Lung (tissue), 12 donors: ENCODE measurements around the gene SCYL3. TPM values are rescaled to one million over a fixed set of nuclear protein-coding genes. Genes with fewer than 3 reads are reported as not detected.

Source experiments
- ATAC-seq: fragments of 200-7000 bp; cut with Tn5 transposase; one replicate; pipeline ENCODE4 v1.9.1; 2020; ENCODE audit warnings: moderate number of reproducible peaks; ENCODE audit not compliant: insufficient read depth, low FRiP score
- DNase-seq, 3 donors: peaks; one replicate each; pipeline ENCODE4 v3.0.0-alpha.2; 2013 to 2017
- H3K27ac ChIP-seq, 2 donors: one replicate each; pipeline ENCODE4 v1.5.1; 2013; ENCODE audit warnings: mild to moderate bottlenecking in 2 of 2, moderate library complexity in 2 of 2, control low read depth in 1 of 2, inconsistent platforms in 1 of 2, low read depth in 1 of 2, low read length in 1 of 2
- H3K27me3 ChIP-seq, 3 donors: one replicate each; pipeline ENCODE4 v1.5.1; 2013; ENCODE audit warnings: low read length in 2 of 3; ENCODE audit not compliant: control insufficient read depth in 3 of 3, insufficient read depth in 3 of 3
- H3K36me3 ChIP-seq, 4 donors: one replicate each; pipeline ENCODE4 v1.5.1; 2013; ENCODE audit warnings: low read length in 4 of 4, mild to moderate bottlenecking in 1 of 4, moderate library complexity in 1 of 4; ENCODE audit not compliant: control insufficient read depth in 4 of 4, insufficient read depth in 4 of 4
- H3K4me1 ChIP-seq, 5 donors: one replicate each; pipeline ENCODE4 v1.5.1; 2013; ENCODE audit warnings: low read length in 5 of 5, mild to moderate bottlenecking in 2 of 5, moderate library complexity in 1 of 5; ENCODE audit not compliant: control insufficient read depth in 5 of 5, insufficient read depth in 5 of 5
- H3K4me3 ChIP-seq: one replicate; pipeline ENCODE4 v1.5.1; 2013; ENCODE audit warnings: mild to moderate bottlenecking, control low read depth, moderate library complexity
- H3K9ac ChIP-seq, 2 donors: one replicate each; pipeline ENCODE4 v1.5.1; 2013; ENCODE audit warnings: low read length in 2 of 2, control low read depth in 1 of 2; ENCODE audit not compliant: insufficient read depth in 1 of 2
- H3K9me3 ChIP-seq, 4 donors: one replicate each; pipeline ENCODE4 v1.5.1; 2013; ENCODE audit warnings: low read length in 3 of 4, mild to moderate bottlenecking in 1 of 4, moderate library complexity in 1 of 4; ENCODE audit not compliant: control insufficient read depth in 4 of 4, insufficient read depth in 3 of 4
- WGBS, 2 donors: extraction: QIAGEN DNeasy Blood & Tissue Kit; methylation state at CpG; one replicate each; pipeline ENCODE4 v1.1.7; 2013; 5-methylcytosine and 5-hydroxymethylcytosine counted together
- polyA plus RNA-seq, 2 donors: library from polyadenylated mRNA; stranded (reverse); fragments of 200-250 nt; gene quantifications; one replicate each; pipeline ENCODE4 v1.2.1, GENCODE V29; 2013
- total RNA-seq, 2 donors: library from RNA; depleted of rRNA in 1 of 2; stranded (reverse); fragments of >200 nt in 1 of 2; gene quantifications; one replicate each; pipeline ENCODE4 v1.2.1, GENCODE V29; 2014 to 2021
- TF ChIP-seq, protein P1 (sequence below): IDR thresholded peaks from 2 replicates; pipeline ENCODE4 v1.5.1; 2012; ENCODE audit warnings: mild to moderate bottlenecking; ENCODE audit errors: control extremely low read depth, extremely low read depth
- donor health status: control.
- donor health status: control.
- donor health status: Bipolar disorder and iron deficiency.
- donor health status: healthy.
- donor health status: DM: yes; HTN: yes; CAD: no.

Gene SCYL3
- total and polyA plus RNA-seq, 4 donors: 3.8 to 16.0 (median 7.6) TPM

DNA sequence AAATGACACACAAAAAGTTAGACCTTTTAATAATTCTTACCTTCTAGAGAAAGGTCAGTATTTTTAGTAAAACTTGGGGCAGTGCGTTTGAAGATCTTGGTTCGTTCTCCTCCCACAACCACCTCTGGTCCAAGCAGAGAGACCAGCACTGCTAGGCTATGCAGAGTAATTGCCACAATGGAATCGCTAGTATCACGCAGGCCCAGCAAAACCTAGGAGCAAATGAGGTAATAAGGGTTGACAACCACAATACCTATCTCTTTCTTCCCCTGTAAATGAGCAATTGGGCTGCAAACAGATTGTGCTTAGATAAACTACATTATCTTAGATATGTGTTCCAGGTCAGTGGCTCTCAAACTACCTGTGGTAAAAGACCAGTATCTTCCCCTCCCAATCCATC is 34.7 kb downstream of the SCYL3 start:
- no peak overlapping the region for H3K9ac ChIP-seq
- no peak overlapping the region for H3K27ac ChIP-seq
- ATAC-seq: no peak
- no peaks in the 10 kb centered on the region for H3K27me3 ChIP-seq
- DNase-seq: no peak
- no peaks in the 10 kb centered on the region for H3K9me3 ChIP-seq
- 95 to 98% methylated on average over 4 of the region's 4 CpGs for WGBS, 2 donors
- H3K4me1 ChIP-seq: no peaks in the 10 kb centered on the region
- H3K36me3 ChIP-seq: peaks cover 16 to 51% (median 32%) of the 10 kb centered on the region in 4 donors
- H3K4me3 ChIP-seq: no peak overlapping the region
- TF ChIP-seq, protein P1, sequence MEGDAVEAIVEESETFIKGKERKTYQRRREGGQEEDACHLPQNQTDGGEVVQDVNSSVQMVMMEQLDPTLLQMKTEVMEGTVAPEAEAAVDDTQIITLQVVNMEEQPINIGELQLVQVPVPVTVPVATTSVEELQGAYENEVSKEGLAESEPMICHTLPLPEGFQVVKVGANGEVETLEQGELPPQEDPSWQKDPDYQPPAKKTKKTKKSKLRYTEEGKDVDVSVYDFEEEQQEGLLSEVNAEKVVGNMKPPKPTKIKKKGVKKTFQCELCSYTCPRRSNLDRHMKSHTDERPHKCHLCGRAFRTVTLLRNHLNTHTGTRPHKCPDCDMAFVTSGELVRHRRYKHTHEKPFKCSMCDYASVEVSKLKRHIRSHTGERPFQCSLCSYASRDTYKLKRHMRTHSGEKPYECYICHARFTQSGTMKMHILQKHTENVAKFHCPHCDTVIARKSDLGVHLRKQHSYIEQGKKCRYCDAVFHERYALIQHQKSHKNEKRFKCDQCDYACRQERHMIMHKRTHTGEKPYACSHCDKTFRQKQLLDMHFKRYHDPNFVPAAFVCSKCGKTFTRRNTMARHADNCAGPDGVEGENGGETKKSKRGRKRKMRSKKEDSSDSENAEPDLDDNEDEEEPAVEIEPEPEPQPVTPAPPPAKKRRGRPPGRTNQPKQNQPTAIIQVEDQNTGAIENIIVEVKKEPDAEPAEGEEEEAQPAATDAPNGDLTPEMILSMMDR: no peak

DNA sequence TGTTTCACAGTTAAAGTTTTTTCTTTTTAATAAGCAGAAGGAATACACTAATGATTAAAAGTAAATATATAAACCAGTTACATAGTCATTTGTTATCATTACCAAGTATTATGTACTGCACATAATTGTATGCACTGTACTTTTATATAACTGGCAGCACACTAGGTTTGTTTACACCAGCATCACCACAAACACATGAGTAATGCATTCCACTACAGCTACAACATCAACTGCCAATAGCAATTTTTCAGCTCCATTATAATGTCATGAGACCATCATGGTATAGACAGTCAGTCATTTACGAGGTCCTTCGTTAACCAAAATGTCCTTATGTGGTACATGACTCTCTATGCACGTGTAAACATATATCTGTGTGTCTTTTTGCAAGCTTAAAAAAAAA is 35.2 kb downstream of the SCYL3 start:
- H3K9ac ChIP-seq: no peak overlapping the region
- no peak for DNase-seq
- H3K4me3 ChIP-seq: no peak overlapping the region
- H3K9me3 ChIP-seq: no peaks in the 10 kb centered on the region
- WGBS, 2 donors: 93 to 96% methylated on average over 3 of the region's 3 CpGs
- no peak for ATAC-seq
- TF ChIP-seq, protein P1: no peak
- H3K27me3 ChIP-seq: no peaks in the 10 kb centered on the region
- no peaks in the 10 kb centered on the region for H3K4me1 ChIP-seq
- no peak overlapping the region for H3K27ac ChIP-seq
- H3K36me3 ChIP-seq: peaks cover 20 to 54% (median 32%) of the 10 kb centered on the region in 4 donors

DNA sequence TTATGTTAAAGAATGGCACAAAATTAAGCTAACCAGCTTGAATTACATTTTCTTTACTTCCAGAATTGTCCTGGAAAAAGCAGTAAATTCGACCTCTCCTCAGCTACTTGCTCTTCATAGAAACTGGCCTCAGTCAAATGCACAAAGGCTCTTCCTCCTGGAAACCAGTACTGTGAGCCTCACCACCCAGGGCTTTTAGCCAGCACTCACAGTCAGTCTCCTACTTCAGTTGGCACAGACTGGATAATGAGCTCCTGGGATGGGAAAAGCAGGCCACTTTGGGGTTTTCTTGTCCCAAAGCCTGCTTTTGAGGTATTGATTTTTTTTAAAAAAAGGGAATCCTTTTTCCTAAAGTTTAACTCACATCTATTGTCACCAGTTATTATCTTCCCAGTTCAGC is 40.4 kb downstream of the SCYL3 start:
- Histone ChIP-seq H3K27me3 (no peaks in the 10 kb centered on the region), H3K36me3 (peaks cover 17 to 45% (median 25%) of the 10 kb centered on the region in 4 donors), H3K9ac (no peak overlapping the region), H3K27ac (no peak overlapping the region), H3K4me3 (no peak overlapping the region), H3K4me1 (no peaks in the 10 kb centered on the region), H3K9me3 (no peaks in the 10 kb centered on the region)
- DNase-seq: no peak
- WGBS, 2 donors: 87 to 93% methylated on average over 1 of the region's 1 CpG
- ATAC-seq: no peak
- TF ChIP-seq, protein P1: no peak

DNA sequence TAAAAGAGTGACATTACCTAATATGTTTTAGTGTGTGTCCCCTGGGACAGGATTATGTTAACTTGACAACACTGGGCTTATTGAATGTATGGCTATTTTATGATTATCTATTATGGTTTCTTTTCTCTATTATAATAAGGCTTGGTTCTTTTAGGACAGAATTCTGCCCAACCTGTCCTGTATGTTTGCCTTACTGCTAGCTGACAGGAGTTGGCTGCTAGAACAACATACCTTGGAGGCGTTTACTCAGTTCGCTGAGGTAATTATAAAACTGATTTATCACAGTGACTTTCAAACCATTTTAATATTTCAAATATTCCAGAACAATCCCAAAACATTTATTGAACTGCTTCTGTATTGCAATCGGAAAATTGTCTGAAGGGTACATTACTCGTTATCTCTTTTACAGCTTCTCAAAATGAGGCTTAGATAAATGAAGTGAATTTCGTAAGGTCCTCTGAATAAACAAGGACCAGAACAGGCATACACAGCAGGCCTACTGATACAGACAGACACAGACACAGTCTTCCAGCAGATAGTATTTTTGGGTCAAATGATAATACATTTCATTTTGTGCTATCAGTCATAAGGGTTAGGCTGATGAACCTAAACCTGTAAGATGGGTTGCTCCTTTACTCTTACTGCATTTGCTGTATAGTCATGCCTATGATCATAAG is 44.2 kb downstream of the SCYL3 start:
- peaks cover 11 to 37% (median 21%) of the 10 kb centered on the region in 4 donors for H3K36me3 ChIP-seq
- H3K9ac ChIP-seq: no peak overlapping the region
- TF ChIP-seq, protein P1: no peak
- WGBS, 2 donors: 72 to 95% methylated on average over 5 of the region's 5 CpGs
- H3K27me3 ChIP-seq: no peaks in the 10 kb centered on the region
- no peaks in the 10 kb centered on the region for H3K9me3 ChIP-seq
- no peak overlapping the region for H3K4me3 ChIP-seq
- DNase-seq (no peak), ATAC-seq (no peak)
- H3K27ac ChIP-seq: no peak overlapping the region
- H3K4me1 ChIP-seq: no peaks in the 10 kb centered on the region
